IMR-90 (cell line): Measurements from ENCODE around the gene ZNF827. TPM values are rescaled to one million over a fixed set of nuclear protein-coding genes. Genes with fewer than 3 reads are reported as not detected.

Experiments
- ATAC-seq: fragments of 200-7000 bp; cut with Tn5 transposase; 2 replicates; pipeline ENCODE4 v1.9.1; 2020; ENCODE audit warnings: low read depth, mild to moderate bottlenecking, moderate library complexity
- BruUV-seq: library from RNA; stranded (reverse); fragments of 400-500 nt; replicated peaks from 2 replicates; lab custom pipeline; 2021; lab: Mats Ljungman, UMichigan
- CTCF ChIA-PET: fragments of 300-600 bp; formaldehyde crosslinking; extraction: SDS; loops from one replicate; lab custom pipeline; 2021; ENCODE audit warnings: antibody characterized with exemption; lab: Yijun Ruan, JAX
- POLR2A ChIA-PET: fragments of 300-600 bp; sonication (Branson Sonifier 250); formaldehyde crosslinking; loops from one replicate; lab custom pipeline; 2022; ENCODE audit warnings: antibody characterized with exemption; ENCODE audit not compliant: unreplicated experiment; lab: Charles Lee
- DNase-seq: peaks from one replicate; pipeline ENCODE4 v3.0.0; 2013
- H2AFZ ChIP-seq: replicated peaks from 2 replicates; pipeline ENCODE3; 2013; ENCODE audit warnings: low read length, mild to moderate bottlenecking; ENCODE audit not compliant: poor library complexity
- H2AK5ac ChIP-seq: 2 replicates; pipeline ENCODE4 v1.6.1; 2013; ENCODE audit warnings: low read depth, low read length, inconsistent platforms
- H2AK9ac ChIP-seq: replicated peaks from 2 replicates; pipeline ENCODE3; 2013; ENCODE audit warnings: mild to moderate bottlenecking, low read depth, low read length, moderate library complexity; ENCODE audit not compliant: poor library complexity
- H2BK120ac ChIP-seq: 2 replicates; pipeline ENCODE4 v1.6.1; 2013; ENCODE audit warnings: low read depth, low read length, inconsistent platforms
- H2BK15ac ChIP-seq: 3 replicates; pipeline ENCODE4 v1.6.1; 2013; ENCODE audit warnings: low read depth, low read length, inconsistent platforms
- H2BK20ac ChIP-seq: 2 replicates; pipeline ENCODE4 v1.6.1; 2013; ENCODE audit warnings: low read depth, mild to moderate bottlenecking, inconsistent platforms, low read length, moderate library complexity
- H2BK5ac ChIP-seq: 2 replicates; pipeline ENCODE4 v1.6.1; 2013; ENCODE audit warnings: mild to moderate bottlenecking, low read depth, low read length, inconsistent platforms; ENCODE audit not compliant: poor library complexity, severe bottlenecking
- H3K14ac ChIP-seq: replicated peaks from 2 replicates; pipeline ENCODE4 v1.6.1; 2013; ENCODE audit warnings: low read depth, low read length, inconsistent platforms
- H3K18ac ChIP-seq: 2 replicates; pipeline ENCODE4 v1.6.1; 2013; ENCODE audit warnings: low read depth, low read length, control low read depth
- H3K23ac ChIP-seq: 2 replicates; pipeline ENCODE4 v1.6.1; 2013; ENCODE audit warnings: low read depth, low read length, inconsistent platforms
- H3K27ac ChIP-seq: 2 replicates; pipeline ENCODE4 v1.5.1; 2013; ENCODE audit warnings: mild to moderate bottlenecking, control low read depth, low read length; ENCODE audit not compliant: insufficient read depth
- H3K27me3 ChIP-seq: 2 replicates; pipeline ENCODE4 v1.6.1; 2013; ENCODE audit warnings: low read length; ENCODE audit not compliant: control insufficient read depth, insufficient read depth
- H3K36me3 ChIP-seq: 2 replicates; pipeline ENCODE4 v1.6.1; 2013; ENCODE audit warnings: low read length, mixed read lengths; ENCODE audit not compliant: control insufficient read depth, insufficient read depth
- H3K4ac ChIP-seq: 2 replicates; pipeline ENCODE4 v1.6.1; 2013; ENCODE audit warnings: low read depth, low read length, inconsistent platforms
- H3K4me1 ChIP-seq: 2 replicates; pipeline ENCODE4 v1.6.1; 2013; ENCODE audit warnings: low read length, mixed read lengths; ENCODE audit not compliant: control insufficient read depth, insufficient read depth
- H3K4me2 ChIP-seq: 2 replicates; pipeline ENCODE4 v1.6.1; 2013; ENCODE audit warnings: low read depth, mild to moderate bottlenecking, control low read depth, low read length, moderate library complexity
- H3K4me3 ChIP-seq: 2 replicates; pipeline ENCODE4 v1.5.1; 2013; ENCODE audit warnings: low read depth, mild to moderate bottlenecking, control low read depth, low read length, moderate library complexity; ENCODE audit not compliant: insufficient read depth
- H3K56ac ChIP-seq: 2 replicates; pipeline ENCODE4 v1.6.1; 2013; ENCODE audit warnings: low read length, inconsistent platforms; ENCODE audit not compliant: insufficient read depth; ENCODE audit errors: extremely low read depth
- H3K79me1 ChIP-seq, 2 experiments: 2 replicates each; pipeline ENCODE4 v1.6.1; 2013; ENCODE audit warnings: low read length in 2 of 2, inconsistent platforms in 1 of 2, low read depth in 1 of 2
- H3K9ac ChIP-seq: 2 replicates; pipeline ENCODE4 v1.6.1; 2013; ENCODE audit warnings: low read depth, low read length, control low read depth
- H3K9me1 ChIP-seq: 2 replicates; pipeline ENCODE4 v1.6.1; 2013; ENCODE audit warnings: low read length, inconsistent platforms; ENCODE audit not compliant: insufficient read depth
- H3K9me3 ChIP-seq: 2 replicates; pipeline ENCODE4 v1.6.1; 2013; ENCODE audit warnings: low read length; ENCODE audit not compliant: control insufficient read depth, insufficient read depth
- H4K20me1 ChIP-seq: 2 replicates; pipeline ENCODE4 v1.6.1; 2013; ENCODE audit warnings: low read length, inconsistent platforms; ENCODE audit not compliant: insufficient read depth
- H4K5ac ChIP-seq: 2 replicates; pipeline ENCODE4 v1.6.1; 2013; ENCODE audit warnings: mild to moderate bottlenecking, low read depth, low read length, control low read depth
- H4K8ac ChIP-seq, 2 experiments: 2 replicates each; pipeline ENCODE4 v1.6.1; 2013; ENCODE audit warnings: low read depth in 2 of 2, low read length in 2 of 2, control low read depth in 1 of 2, inconsistent platforms in 1 of 2
- H4K91ac ChIP-seq: 2 replicates; pipeline ENCODE4 v1.6.1; 2013; ENCODE audit warnings: low read depth, low read length, inconsistent platforms; ENCODE audit not compliant: insufficient read depth
- BHLHE40 ChIP-seq: fragments of 150-350 bp; IDR thresholded peaks from 2 replicates; pipeline ENCODE4 v1.6.1; 2016; ENCODE audit warnings: mild to moderate bottlenecking, low read depth, low read length
- CHD1 ChIP-seq: IDR thresholded peaks from 2 replicates; pipeline ENCODE4 v1.6.1; 2012; ENCODE audit warnings: low read depth, low read length, improper control_type of control experiment
- MAFK ChIP-seq: IDR thresholded peaks from 2 replicates; pipeline ENCODE4 v1.6.1; 2012; ENCODE audit warnings: low read depth, low read length, improper control_type of control experiment
- MAZ ChIP-seq: IDR thresholded peaks from 2 replicates; pipeline ENCODE4 v1.6.1; 2012; ENCODE audit warnings: low read depth, mild to moderate bottlenecking, low read length, improper control_type of control experiment, moderate library complexity, borderline replicate concordance
- MXI1 ChIP-seq: IDR thresholded peaks from 2 replicates; pipeline ENCODE4 v1.6.1; 2012; ENCODE audit warnings: low read depth, mild to moderate bottlenecking, low read length, moderate library complexity, borderline replicate concordance
- NFE2L2 ChIP-seq: fragments of 150-350 bp; IDR thresholded peaks from 2 replicates; pipeline ENCODE4 v1.6.1; 2016; ENCODE audit warnings: low read depth, mild to moderate bottlenecking, low read length
- POLR2A ChIP-seq: IDR thresholded peaks from 2 replicates; pipeline ENCODE4 v1.6.1; 2012; ENCODE audit warnings: mild to moderate bottlenecking, low read depth, low read length
- RAD21 ChIP-seq: IDR thresholded peaks from 2 replicates; pipeline ENCODE4 v1.6.1; 2012; ENCODE audit warnings: low read length, improper control_type of control experiment
- RCOR1 ChIP-seq: IDR thresholded peaks from 2 replicates; pipeline ENCODE4 v1.6.1; 2012; ENCODE audit warnings: mild to moderate bottlenecking, low read length, improper control_type of control experiment; ENCODE audit not compliant: insufficient replicate concordance
- WGBS, 2 experiments: methylation state at CpG; one replicate each; pipeline versions ENCODE4 v1.1.5 to v1.1.7; 2013; ENCODE audit warnings: missing lambda C conversion rate in 2 of 2; ENCODE audit not compliant: insufficient read length in 1 of 2; ENCODE audit errors: extremely low coverage in 2 of 2; 5-methylcytosine and 5-hydroxymethylcytosine counted together
- dilution Hi-C: fragments of 300-500 bp; cut with HindIII; formaldehyde crosslinking; loops from one replicate; pipeline ENCODE4 v1.14.3; 2018; ENCODE audit warnings: low sequenced_read_pairs; ENCODE audit not compliant: unreplicated experiment
- in situ Hi-C: fragments of 300-500 bp; cut with MboI; formaldehyde crosslinking; loops from 3 replicates; pipeline ENCODE4 v1.14.3; 2019; ENCODE audit warnings: low sequenced_read_pairs, inconsistent platforms, mixed read lengths
- intact Hi-C: fragments of 100-400 bp; cut with micrococcal nuclease; formaldehyde crosslinking; loops from 2 replicates; pipeline ENCODE4 v1.10.0; 2022
- polyA plus RNA-seq, 3 experiments: library from polyadenylated mRNA; depleted of rRNA; stranded (reverse); fragments of >200 nt; gene quantifications; 2 replicates each; pipeline ENCODE4 v1.2.3, GENCODE V29; 2012; ENCODE audit warnings: low replicate concordance in 1 of 3
- total RNA-seq: library from RNA; depleted of rRNA; stranded (reverse); fragments of >200 nt; gene quantifications from 2 replicates; pipeline ENCODE4 v1.2.3, GENCODE V29; 2012
- TF ChIP-seq, protein P1 (sequence below): fragments of 150-350 bp; IDR thresholded peaks from 2 replicates; pipeline ENCODE4 v1.6.1; 2016; ENCODE audit warnings: low read depth, mild to moderate bottlenecking, low read length, moderate library complexity, borderline replicate concordance
- TF ChIP-seq, protein P2 (sequence below): fragments of 150-350 bp; IDR thresholded peaks from 2 replicates; pipeline ENCODE4 v1.6.1; 2017; ENCODE audit warnings: mild to moderate bottlenecking, antibody characterized with exemption, low read length, low read depth
- TF ChIP-seq, protein P3 (sequence below): conservative IDR thresholded peaks from 2 replicates; pipeline ENCODE4 v1.5.1; 2012; ENCODE audit warnings: mild to moderate bottlenecking, low read depth, low read length, improper control_type of control experiment

ZNF827 gene
- total and polyA plus RNA-seq, 2 of the 4 experiments (the other 2 are of a cell fraction) = 6.6 to 31.7 TPM

DNA sequence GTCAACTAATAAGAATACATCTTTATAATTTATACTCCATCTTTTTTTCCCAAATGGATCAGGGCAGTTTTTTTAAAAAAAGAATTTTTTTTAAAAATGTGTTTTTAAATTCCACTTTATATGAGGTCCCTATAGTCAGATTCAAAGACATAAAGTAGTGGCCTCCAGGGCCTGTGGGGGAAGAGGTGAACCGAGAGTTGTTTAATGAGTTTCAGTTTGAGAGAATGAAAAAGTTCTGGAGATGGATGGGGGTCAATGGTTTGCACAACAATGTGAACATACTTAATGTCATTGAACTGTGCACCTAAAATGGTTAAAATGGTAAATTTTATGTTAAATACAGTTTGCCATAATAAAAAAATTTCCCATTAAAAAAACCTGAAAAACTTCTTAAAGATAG, 53.8 kb downstream of the ZNF827 start:
- no peak overlapping the region for H2BK20ac ChIP-seq
- H2BK5ac ChIP-seq = no peak overlapping the region
- no peak for DNase-seq
- no peak overlapping the region for H2AFZ ChIP-seq
- no peak overlapping the region for H3K9ac ChIP-seq
- H3K14ac ChIP-seq = no peak overlapping the region
- ChIA-PET POLR2A (no interaction called here), CTCF (no interaction called here)
- H3K56ac ChIP-seq = no peak overlapping the region
- no peak overlapping the region for H3K4me3 ChIP-seq
- H3K9me1 ChIP-seq = no peaks in the 10 kb centered on the region; the same call in 1 of the 2 replicates
- H3K27ac ChIP-seq = no peak overlapping the region
- intact Hi-C loops (loop anchor here (5.0 to 10.0 kb wide), 3 partner anchors 170 to 667 kb away; no protein-coding TSS in a partner anchor), dilution Hi-C loops (no loop called here), in situ Hi-C loops (no loop called here)
- H4K5ac ChIP-seq = no peak overlapping the region
- H3K36me3 ChIP-seq = peaks cover 11% of the 10 kb centered on the region
- no peak overlapping the region for H3K18ac ChIP-seq
- no peaks in the 10 kb centered on the region for H3K27me3 ChIP-seq
- H2BK120ac ChIP-seq = no peak overlapping the region
- H3K4ac ChIP-seq = no peak overlapping the region
- ATAC-seq = no peak
- H3K23ac ChIP-seq = no peak overlapping the region
- TF ChIP-seq MXI1 (no peak), NFE2L2 (no peak), RAD21 (no peak), RCOR1 (no peak), CHD1 (no peak), MAFK (no peak), BHLHE40 (no peak), MAZ (no peak), POLR2A (no peak)
- TF ChIP-seq, protein P1, sequence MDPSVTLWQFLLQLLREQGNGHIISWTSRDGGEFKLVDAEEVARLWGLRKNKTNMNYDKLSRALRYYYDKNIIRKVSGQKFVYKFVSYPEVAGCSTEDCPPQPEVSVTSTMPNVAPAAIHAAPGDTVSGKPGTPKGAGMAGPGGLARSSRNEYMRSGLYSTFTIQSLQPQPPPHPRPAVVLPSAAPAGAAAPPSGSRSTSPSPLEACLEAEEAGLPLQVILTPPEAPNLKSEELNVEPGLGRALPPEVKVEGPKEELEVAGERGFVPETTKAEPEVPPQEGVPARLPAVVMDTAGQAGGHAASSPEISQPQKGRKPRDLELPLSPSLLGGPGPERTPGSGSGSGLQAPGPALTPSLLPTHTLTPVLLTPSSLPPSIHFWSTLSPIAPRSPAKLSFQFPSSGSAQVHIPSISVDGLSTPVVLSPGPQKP = no peak
- TF ChIP-seq, protein P2, sequence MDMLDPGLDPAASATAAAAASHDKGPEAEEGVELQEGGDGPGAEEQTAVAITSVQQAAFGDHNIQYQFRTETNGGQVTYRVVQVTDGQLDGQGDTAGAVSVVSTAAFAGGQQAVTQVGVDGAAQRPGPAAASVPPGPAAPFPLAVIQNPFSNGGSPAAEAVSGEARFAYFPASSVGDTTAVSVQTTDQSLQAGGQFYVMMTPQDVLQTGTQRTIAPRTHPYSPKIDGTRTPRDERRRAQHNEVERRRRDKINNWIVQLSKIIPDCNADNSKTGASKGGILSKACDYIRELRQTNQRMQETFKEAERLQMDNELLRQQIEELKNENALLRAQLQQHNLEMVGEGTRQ = no peak
- TF ChIP-seq, protein P3, sequence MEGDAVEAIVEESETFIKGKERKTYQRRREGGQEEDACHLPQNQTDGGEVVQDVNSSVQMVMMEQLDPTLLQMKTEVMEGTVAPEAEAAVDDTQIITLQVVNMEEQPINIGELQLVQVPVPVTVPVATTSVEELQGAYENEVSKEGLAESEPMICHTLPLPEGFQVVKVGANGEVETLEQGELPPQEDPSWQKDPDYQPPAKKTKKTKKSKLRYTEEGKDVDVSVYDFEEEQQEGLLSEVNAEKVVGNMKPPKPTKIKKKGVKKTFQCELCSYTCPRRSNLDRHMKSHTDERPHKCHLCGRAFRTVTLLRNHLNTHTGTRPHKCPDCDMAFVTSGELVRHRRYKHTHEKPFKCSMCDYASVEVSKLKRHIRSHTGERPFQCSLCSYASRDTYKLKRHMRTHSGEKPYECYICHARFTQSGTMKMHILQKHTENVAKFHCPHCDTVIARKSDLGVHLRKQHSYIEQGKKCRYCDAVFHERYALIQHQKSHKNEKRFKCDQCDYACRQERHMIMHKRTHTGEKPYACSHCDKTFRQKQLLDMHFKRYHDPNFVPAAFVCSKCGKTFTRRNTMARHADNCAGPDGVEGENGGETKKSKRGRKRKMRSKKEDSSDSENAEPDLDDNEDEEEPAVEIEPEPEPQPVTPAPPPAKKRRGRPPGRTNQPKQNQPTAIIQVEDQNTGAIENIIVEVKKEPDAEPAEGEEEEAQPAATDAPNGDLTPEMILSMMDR = no peak
- peaks cover 6% of the 10 kb centered on the region for H3K4me1 ChIP-seq
- no peak overlapping the region for H2AK5ac ChIP-seq
- H2AK9ac ChIP-seq = no peak overlapping the region
- WGBS, 2 experiments = no CpG with 5 or more reads among the region's 1 CpG
- H4K8ac ChIP-seq = no peak overlapping the region
- peaks cover 7% of the 10 kb centered on the region; the same call in 1 of the 2 replicates for H4K20me1 ChIP-seq
- no TSS peak for BruUV-seq
- no peak overlapping the region for H3K4me2 ChIP-seq
- H4K91ac ChIP-seq = no peak overlapping the region
- peaks cover 20 to 43% of the 10 kb centered on the region in 2 experiments for H3K79me1 ChIP-seq
- no peaks in the 10 kb centered on the region for H3K9me3 ChIP-seq
- H2BK15ac ChIP-seq = no peak overlapping the region
